ENCODE measurements around the gene KYNU.
"Not testable (repeated sequence)": the region's sequence is repeated elsewhere in the genome, so short reads cannot be mapped to it uniquely, and the experiment has no call there.

The KYNU gene

DNA sequence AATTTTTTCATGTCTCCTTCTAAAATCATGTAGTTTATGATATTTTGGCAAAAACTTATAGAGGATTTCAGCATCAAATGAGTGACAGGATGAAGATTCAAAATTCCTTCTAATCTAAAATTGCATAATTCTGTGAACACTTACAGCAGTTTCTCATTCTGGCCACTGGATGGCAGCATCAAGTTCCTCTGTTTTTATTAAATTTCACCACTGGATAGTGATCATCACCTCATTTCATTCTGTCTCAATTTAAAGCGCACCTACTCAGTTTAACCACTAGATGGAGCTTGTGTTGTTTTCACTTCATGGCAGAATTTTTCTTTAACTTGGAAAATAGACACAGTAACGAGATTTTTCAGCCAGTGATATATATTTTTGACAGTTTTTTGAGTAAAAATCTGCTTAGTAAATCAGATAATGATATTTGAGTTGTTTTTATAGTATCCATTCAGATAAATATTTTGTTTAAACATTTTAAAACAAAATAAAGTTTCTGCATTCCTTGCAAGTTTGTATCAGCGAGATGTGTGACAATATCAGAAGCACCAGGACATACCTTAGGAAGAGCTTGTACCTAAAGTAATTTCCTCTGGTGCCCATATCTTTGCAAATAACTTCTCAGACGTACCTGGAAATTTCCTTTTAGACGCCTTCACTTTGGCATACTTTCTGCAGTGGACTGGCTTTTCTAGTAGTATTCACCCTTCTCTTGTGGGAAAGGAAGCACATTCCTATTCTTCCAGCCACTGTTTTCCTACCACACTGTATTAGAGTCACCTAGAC is 157.0 kb downstream of the KYNU start:
- peak; percentile 47 for DNase-seq

DNA sequence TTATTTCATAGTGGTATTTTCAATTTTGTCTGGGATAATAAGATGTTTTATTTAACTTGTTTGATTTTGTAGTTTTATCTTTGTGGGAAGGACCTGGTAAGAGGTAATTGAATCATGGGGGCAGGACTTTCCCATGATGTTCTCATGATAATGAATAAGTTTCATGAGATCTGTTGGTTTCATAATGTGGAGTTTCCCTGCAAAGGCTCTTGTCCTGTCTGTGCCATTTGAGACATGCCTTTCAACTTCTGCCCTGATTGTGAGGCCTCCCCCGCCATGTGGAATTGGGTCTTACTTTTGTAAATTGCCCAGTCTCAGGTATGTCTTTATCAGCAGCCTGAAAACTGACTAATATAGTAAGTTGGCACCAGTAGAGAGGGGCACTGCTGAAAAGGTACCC is 174.0 kb downstream of the KYNU start:
- DNase-seq = no peak

DNA sequence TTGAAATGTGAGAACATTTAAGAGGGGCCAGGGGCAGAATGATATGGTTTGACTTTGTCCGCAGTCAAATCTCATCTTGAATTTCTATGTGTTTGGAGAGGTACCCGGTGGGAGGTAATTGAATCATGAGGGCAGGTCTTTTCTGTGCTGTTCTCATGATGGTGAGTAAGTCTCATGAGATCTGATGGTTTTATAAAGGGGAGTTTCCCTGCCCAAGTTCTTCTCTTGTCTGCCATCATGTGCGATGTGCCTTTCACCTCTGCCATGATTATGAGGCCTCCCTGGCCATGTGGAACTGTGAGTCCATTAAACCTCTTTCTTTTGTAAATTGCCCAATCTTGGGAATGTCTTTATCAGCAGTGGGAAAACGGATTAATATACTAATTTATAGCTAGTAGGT is 176.0 kb downstream of the KYNU start:
- not testable (repeated sequence) for DNase-seq

DNA sequence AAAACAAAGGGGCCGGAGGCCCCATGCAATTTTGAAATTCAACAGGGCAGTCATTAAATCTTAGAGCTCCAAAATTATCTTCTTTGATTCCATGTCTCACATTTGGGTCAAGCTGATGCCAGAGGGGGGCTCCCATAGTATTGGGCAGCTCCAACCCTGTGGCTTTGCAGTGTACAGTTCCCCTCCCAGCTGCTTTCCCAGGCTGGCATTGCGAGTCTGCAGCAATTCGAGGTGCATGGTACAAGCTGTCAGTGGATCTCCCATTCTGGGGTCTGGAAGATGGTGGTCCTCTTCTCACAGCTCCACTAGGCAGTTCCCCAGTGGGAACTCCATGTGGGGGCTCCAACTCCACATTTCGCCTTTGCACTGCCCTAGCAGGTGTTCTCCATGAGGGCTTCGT is 179.1 kb downstream of the KYNU start:
- DNase-seq = no peak

DNA sequence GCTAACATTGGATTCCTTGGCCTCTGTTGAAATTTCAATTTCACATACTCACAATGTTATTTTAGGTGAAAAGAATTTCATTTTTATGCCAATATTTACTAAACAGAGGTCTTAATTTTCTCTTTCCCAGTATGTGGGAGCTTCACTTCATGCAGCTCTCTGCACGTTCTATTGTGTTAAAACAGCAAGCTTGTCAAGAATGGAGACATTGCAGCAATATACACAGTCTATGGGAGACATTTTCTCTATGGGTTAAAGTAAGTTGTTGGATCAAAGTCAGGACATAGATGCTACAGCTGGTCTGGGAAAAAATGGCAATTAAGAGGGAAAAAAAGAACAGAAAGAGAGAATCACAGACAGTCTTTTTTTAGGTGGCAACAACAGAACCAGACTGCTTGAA is 181.4 kb downstream of the KYNU start:
- no peak for DNase-seq

DNA sequence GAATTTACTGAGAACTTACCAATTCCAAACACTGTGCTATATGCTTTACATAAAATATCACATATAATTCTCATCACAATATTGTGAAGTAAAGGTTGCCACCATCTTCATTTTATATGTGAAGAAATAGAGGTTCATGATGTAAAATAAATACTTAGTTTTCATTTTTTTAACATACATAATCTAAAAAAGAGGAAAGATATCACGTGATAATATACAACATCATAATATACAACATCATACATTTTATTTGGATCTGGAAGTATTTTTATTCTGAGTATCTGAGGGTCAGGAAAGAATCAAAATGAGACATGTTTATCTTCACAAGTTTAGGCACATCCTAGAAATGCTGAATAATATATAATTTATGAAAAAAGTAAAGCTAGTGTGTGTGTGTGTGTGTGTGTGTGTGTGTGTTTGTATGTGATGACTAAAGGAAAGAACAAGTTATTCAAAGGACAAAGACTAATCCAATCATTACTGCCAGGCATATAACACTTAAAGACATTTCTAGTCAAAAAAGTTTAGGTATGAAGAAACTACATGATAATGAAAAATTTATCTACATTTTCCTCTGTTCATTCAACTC is 186.2 kb downstream of the KYNU start:
- DNase-seq = no peak

DNA sequence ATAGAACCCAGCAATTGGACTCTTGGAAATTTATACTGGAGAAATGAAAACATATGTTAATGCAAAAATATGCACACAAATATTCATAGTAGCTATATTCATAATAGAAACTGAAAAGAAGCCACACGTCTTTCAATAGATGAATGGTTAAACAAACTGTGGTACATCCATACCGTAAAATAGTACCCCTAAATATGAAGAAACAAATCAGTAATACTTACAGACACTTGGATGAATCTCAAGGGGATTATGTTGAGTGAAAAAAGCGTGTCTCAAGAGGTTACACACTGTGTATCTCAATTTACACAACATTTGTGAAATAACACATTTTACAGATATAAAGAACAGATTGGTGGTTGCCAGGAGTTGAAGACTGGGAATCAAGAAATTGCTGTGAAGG is 190.6 kb downstream of the KYNU start:
- DNase-seq = no peak

DNA sequence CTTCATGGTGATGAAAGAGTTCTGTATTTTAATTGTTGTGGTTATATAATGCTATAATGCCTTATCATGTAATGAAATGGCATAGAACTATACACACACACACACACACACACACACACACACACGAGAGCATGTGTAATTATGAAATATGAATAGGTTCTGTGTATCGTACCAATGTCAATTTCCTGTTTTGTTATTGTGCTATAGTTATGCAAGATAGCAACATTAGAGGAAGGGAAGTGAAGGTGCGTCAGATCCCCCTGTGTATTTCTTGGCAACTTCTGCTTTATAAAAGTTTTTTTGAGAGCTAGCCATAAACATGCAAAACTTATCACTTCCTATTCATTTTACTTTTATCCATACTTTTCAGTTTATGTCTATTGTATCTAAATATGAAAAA is 191.0 kb downstream of the KYNU start:
- no peak for DNase-seq

DNA sequence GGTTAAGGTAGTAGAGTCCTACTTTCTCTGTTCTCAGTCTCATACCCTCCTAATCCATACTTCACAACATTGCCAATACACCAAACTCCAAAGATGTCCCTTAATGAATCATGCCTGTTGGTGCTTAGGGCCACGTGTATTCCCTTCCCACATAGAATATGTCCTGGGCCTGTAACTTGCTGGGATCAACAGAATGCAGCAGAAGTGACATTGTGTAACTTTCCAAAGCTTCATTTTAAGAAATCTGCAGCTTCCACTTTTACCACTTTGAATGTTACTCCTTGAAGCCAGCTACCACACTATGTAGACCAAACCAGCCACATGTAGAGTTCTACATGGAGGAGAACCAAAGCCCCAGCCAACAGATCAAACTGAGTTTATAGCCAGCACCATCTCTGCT is 193.2 kb downstream of the KYNU start:
- no peak for DNase-seq

DNA sequence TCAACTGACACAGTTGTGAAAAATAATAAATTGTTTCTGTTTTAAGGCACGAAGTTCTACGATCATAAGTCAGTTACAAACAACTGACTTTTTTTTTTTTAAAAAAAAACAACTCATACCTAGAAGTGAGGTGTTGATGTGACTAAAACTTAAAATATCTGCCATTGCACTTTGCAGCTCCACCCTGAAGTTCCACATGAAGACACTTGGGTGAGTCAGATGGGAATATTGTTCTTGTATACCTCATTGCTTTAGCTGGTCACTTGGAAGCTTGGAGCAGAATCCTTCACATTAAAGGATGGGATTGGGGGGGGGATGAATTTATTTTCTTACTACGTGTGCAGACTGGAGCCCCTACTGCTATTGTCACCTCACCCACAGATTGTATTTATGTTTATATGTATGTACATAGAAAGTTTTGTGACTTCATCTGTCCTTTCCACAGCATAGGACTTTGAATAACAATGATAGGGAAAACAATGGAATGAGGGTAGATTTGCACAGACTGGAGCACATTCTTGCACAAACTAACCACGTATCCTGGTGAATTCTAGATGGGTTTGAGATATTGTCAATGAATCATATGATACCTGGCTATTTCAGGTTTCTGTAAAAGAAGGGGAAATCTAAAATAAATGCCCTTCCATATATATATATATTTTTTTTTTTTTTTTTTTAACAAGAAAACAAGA is 193.9 kb downstream of the KYNU start:
- no peak for DNase-seq

DNA sequence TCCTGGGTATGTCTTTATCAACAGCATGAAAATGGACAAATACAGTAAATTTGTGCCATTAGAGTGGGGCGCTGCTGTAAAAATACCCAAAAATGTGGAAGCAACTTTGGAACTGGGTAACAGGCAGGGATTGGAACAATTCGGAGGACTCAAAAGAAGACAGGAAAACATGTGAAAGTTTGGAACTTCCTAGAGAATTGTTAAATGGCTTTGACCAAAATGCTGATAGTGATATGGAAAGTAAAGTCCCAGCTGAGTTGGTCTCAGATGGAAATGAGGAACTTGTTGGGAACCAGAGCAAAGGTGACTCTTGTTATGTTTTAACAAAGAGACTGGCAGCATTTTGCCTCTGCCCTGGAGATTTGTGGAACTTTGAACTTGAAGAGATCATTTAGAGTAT is 197.4 kb downstream of the KYNU start:
- DNase-seq = not testable (repeated sequence)

DNA sequence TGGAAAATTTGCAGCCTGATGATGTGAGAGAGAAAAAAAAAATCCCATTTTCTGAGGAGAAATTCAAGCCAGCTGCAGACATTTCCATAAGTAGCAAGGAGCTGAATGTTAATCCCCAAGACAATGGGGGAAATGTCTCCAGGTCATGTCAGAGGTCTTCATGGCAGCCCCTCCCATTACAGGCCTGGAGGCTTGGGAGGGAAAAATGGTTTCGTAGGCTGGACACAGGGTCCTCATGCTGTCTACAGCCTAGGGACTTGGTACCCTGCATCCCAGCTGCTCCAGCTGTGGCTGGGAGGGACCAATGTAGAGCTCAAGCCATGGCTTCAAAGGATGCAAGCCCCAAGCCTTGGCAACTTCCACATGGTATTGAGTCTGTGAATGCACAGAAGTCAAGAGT is 198.2 kb downstream of the KYNU start:
- DNase-seq = no peak

DNA sequence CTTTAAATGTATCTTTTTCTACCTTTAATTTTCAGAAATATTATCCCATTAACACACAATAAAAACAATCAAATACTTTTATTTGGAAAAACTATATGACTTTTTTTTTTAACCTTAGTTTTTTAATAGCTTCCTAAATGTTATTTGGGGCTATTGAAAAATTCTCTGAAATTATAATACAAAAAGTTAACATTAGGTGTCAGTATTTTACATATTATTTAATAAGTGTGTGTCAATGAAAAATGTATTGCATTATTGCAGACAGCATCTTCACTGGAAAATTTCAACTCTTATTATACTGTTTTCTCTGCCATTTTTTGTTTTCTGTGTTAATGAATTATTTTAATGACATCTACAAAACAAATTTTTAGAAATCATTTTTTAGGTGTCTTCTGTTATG is 200.6 kb downstream of the KYNU start:
- no peak for DNase-seq

DNA sequence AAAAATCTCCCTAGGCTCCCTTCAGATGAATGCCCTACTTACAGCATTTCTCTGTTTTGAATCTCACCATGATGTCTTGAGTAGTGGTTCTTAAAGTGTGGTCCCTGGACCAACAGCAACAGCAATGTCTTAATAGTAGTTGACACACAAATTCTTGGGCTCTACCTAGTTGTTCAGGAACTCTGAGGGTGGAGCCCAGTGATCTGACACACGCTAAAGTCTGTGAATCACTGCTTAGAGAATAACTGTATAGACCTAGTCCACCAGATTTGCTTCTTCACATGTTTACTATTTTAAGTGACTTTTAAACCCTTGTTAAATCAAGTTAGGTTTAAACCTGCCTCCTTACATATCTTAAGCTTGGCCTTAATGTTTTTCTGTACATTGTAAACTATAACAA is 204.2 kb downstream of the KYNU start:
- no peak for DNase-seq

DNA sequence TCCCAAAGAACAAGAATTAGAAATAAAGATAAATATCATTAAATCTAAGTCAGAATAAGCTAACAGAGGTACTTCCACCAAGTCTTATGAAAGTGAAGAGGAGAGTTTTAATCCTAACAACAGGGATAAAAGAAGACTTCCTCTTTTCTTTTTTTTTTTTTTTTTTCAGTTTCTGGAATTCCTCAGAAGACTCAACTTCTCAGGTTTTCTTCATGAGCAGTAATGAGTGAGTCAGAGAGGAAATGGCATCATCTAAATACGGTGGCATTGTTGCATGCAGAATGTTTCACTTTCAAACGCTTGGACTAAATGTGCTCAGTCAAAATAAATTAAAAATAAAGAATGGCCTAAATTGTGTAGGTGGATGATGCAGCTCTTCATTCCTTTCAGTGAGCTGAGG is 206.2 kb downstream of the KYNU start:
- no peak for DNase-seq

DNA sequence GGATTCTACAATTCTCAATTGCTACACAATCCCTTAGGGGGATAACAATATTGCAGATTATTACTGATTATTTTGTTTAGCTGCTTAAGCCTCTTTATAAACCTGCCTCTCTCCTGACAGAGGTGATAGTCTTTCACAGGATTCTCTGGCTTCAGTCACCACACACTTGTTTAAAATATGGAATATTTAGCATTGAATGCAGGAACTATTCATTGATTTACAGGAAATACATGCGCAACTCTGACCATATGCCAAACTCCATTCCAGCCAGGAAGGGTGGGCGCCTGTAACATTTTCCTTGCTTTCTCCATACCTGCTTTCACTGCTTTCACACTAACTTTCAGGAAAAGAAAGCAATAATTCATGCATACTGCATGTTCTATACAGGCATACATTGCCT is 207.0 kb downstream of the KYNU start:
- DNase-seq = no peak

DNA sequence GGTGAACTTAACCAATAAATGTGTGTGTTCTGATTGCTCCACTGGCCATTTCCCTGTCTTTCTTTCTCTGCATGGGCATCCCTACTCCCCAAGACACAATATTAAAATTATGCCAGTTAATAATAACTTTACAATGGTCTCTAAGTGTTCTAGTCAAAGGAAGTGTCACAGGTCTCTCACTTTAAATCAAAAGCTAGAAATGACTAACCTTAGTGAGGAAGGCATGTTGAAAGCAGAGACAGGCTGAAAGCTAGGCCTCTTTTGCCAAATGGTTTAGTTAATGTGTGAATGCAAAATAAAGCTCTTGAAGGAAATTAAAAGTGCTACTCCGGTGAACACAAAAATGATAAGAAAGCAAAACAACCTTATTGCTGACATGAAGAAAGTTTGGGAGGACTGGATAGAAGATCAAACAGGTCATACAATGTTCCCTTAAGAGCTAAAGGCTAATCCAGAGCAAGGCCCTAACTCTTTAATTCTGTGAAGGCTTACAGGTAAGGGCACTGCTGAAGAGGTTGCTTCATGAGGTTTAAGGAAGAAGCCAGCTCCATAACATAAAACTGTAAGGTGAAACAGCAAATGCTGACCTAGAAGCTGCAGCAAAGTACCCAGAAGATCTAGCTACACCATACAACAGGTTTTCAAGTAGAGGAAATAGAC is 207.8 kb downstream of the KYNU start:
- no peak for DNase-seq

DNA sequence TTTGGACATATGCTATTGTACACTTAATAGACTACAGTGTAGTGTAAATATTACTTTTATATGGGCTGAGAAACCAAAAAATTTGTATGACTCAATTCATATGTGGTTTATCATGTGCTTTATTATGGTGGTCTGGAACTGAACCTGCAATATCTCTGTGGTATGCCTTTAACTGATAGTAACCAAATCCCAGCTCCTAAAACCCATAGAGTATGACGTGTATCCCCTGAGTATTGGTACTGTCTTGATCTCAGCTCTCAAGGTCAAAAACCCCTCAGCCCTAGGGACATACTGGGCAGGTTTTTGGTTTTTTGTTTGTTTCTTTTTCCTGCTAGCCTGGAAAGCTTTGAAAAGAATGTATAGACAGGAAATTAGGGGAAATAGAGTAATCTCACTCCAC is 209.6 kb downstream of the KYNU start:
- DNase-seq = no peak

DNA sequence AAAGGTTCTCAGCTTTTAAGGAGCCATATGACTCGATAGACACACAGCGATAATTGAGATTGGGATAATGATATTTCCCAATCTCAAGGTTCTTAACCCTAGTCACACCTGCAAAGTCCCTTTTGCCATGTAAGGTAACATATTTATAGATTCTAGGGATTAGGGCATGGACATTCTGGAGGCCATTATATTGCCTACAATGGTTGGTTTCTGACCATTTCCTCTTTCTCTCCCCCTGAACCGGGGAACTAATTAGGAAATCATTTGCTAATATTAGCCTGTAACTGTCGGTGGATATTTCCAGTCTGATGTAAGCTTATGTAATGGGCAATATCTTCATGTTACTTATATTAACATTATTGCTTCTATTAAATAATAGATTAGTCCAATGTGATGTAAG is 210.9 kb downstream of the KYNU start:
- DNase-seq = no peak

DNA sequence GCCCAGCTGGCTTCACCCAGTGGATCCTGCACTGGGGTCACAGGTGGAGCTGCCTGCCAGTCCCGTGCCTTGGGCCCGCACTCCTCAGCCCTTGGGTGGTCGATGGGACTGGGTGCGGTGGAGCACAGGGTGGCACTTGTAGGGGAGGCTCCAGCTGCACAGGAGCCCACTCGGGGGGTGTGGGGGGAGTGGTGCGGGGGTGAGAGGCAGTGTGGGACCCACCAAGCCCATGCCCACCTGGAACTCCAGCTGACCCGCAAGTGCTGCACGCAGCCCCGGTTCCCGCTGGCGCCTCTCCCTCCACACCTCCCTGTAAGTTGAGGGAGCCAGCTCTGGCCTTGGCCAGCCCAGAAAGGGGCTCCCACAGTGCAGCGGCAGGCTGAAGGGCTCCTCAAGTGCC is 212.1 kb downstream of the KYNU start:
- not testable (repeated sequence) for DNase-seq
